GOT3 (cell line): ENCODE measurements around the gene SUPT3H.

ENCODE experiments used
- DNase-seq: peaks from one replicate; lab custom pipeline; 2025; ENCODE audit warnings: mixed read lengths; lab: John Stamatoyannopoulos, UW

Gene SUPT3H

GRCh38 chr6:44795326-44795725 is 582.4 kb downstream of the SUPT3H start:
- no peak for DNase-seq

DNA sequence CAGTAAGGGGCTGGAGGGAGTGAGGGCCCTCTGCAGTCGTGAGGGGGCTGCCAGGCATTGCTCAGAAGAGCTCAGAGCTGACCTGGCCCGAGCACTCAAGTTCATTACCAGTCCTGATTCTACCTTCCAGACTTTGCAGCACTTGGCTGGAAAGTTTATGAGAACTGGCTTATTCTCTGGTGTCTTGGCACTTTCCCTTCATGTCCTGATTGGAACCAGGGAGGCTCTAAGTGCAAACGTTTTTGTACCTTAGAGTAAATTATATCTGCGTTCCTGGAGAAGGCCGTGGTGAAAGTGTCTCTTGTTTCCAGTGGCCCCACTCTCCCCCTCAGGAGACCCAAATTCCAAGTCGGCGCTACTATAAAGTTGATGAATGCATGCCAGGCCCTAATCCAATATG is 587.9 kb downstream of the SUPT3H start:
- no peak for DNase-seq

GRCh38 chr6:44789061-44789460 is 588.7 kb downstream of the SUPT3H start:
- DNase-seq, result no peak

- no peak for DNase-seq
Measured at GRCh38 chr6:44788387-44788981, 589.2 kb downstream of the SUPT3H start.

DNA sequence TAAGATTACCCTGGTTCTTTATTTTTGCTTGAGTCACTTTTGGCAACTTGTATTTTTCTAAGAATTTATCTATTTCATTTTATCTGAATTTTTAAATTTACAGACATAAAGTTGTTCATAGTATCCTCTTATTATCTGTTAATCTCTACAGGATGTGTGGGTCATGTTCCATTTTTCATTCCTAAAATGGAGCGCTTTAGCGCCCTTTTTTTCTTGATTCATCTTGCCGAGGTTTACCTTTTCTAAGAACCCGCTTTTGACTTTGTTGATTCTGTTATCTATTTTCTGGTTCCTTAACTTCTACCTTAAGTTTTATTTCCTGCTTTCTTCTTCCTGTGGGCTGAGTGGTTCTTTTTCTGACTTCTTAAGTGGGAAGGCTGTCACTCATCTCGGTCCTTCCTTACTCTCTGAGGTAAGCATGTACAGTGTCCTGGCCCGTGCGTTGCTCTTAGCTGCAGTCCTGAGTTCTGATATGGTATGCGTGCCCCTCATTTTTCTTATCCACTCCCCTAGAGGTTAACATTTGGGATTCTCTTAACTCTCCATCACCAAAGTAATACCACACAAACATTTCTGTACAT is 590.4 kb downstream of the SUPT3H start:
- DNase-seq, result no peak

DNA sequence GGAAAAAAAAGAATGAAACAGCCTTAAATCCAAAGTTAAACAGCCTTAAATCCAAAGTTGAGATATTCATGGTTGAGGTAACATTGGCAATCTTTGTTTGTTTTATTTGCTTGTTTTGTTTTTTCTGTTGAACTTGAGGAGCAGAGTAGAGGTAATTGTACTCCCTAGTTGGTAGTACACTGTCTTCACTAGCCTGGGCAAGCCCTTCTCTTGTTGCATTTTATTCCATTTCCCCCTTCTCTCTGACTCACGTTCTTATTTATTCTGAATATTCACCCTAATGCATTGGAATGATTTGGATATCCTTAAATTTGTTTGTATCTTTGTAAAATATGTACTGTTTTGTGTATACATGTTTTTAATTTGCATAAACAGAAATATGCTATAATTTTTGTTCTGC is 592.6 kb downstream of the SUPT3H start:
- DNase-seq, result no peak

GRCh38 chr6:44784195-44784594 is 593.5 kb downstream of the SUPT3H start:
- DNase-seq, result no peak

DNA sequence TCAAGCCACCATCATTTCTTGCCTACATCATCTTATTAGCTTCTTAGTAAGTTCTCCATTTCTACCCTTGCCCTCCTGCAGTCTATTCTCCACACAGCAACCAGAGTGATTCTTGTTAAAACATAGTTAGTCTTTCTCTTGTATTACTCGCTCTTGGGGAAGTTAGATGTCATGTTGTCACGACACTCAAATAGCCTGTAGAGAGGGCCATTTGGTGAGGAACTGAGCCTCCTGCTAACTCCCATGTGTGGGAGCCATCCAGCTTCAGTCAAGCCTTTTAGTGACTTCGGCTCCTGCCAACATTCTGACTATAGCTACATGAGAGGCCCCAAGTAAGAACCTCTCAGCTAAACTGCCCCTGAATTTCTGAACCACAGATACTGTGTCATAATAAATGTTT is 594.8 kb downstream of the SUPT3H start:
- no peak for DNase-seq

GRCh38 chr6:44781912-44782597 is 595.7 kb downstream of the SUPT3H start:
- DNase-seq, result no peak

DNA sequence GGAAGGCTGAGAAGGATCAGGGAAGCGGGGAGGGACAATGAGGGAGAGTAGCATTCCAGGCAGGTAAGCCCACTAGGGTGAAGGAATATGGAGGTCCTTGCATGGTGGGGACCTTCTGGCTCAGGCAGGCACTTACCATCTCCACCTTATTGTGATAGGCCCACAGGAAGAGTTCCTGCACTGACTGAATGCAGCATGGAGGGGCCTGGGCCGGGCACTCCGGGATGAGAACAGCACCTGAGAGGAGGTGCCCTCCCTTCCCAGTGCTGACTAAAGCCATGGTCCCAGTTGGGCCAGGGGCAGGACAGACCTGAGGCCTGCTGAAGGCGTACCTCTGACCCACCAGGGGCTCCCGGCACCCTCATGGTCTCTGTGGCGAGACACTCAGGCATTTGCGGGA is 597.6 kb downstream of the SUPT3H start:
- DNase-seq, result no peak

DNA sequence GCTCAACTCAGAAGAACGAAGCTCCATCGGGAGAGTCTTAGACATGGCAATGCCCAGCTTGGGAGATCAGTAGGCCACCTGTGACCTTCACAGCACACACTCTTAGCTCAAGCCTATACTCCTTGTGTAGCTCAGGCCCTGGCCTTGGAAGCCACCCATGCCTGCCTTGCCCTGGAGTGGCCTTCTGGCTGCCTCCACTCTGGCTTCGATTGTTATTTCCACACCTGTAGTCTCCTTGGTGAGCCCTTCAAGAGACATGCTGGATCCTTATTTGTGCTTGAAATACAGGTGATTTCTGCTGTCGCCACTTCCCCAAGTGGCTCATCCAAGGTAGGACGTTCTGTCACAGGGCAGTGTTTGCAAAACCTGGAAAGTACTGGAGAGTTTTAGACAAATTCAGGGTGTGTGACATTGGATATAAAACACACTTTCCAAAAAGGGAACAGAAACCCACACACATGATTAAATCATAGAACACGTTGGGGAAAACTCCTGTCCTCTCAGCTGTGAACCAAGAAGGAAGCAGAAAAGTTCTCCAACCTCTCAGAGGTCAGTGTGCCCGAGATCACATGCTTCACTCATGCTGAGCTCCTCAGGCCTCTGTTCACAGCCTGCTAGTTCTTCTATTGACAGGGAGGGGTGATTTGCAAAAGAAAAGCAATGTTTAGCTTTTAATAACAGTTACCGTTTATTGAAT is 598.5 kb downstream of the SUPT3H start:
- DNase-seq, result no peak
